Erythroblast (primary cell): ENCODE measurements around the gene SLF2.

Source experiments
- GATA1 ChIP-seq: IDR thresholded peaks from 2 replicates; pipeline ENCODE4 v1.6.1; 2011; ENCODE audit warnings: low read depth, mild to moderate bottlenecking, control low read depth, low read length, moderate library complexity
- POLR2A ChIP-seq: IDR thresholded peaks from 2 replicates; pipeline ENCODE4 v1.6.1; 2011; ENCODE audit warnings: mild to moderate bottlenecking, low read length

- TF ChIP-seq POLR2A (no peak), GATA1 (no peak)
Measured at GRCh38 chr10:100907175-100907574, 5.6 kb upstream of the SLF2 start.
